ENCODE results near the gene COL4A2.

COL4A2 gene

DNA sequence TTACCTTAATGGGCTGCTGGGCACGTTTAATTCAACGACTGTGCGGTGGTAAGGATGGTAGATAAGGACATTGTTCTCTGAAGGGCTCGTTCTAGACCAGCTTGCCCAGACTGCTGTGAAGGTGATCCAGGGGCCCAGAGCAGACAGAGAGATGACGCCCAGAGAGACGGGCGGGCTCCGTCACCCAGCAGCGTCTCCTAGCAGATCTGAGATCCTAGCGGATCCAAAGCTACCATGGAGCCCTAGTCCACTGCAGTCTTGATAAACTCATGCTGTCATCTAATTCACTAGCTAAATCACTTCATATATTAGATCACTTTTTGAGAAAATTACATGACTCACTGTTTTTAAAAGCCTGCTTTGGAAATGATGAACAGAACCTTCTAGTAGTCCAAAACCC is 21.5 kb downstream of the COL4A2 start:
- H3K36me3 ChIP-seq (ENCODE audit: insufficient read depth, low read length) = no peaks in the 10 kb centered on the region
- H3K4me3 ChIP-seq (ENCODE audit: low read depth, low read length, poor library complexity, severe bottlenecking) = no peak overlapping the region
- no peak overlapping the region for H3K4me2 ChIP-seq (ENCODE audit: low read length)
- no peak overlapping the region for H2AFZ ChIP-seq (ENCODE audit: low read length)
- no peaks in the 10 kb centered on the region for H3K9me3 ChIP-seq (ENCODE audit: low read length)
- no peak overlapping the region for H3K9ac ChIP-seq (ENCODE audit: low read length)
- no peaks in the 10 kb centered on the region for H4K20me1 ChIP-seq (ENCODE audit: insufficient read depth, low read length)
- peaks cover 3% of the 10 kb centered on the region; the same call in 1 of the 2 replicates for H3K27me3 ChIP-seq (ENCODE audit: insufficient read depth, low read length)
- no peaks in the 10 kb centered on the region for H3K79me2 ChIP-seq (ENCODE audit: insufficient read depth, low read length)
- no peaks in the 10 kb centered on the region for H3K9me2 ChIP-seq (ENCODE audit: low read depth, low read length)
- no peak for TF ChIP-seq EZH2 (IDR thresholded peaks at IDR 0.05; ENCODE audit: borderline replicate concordance, low read length)
- TF ChIP-seq, protein P1, sequence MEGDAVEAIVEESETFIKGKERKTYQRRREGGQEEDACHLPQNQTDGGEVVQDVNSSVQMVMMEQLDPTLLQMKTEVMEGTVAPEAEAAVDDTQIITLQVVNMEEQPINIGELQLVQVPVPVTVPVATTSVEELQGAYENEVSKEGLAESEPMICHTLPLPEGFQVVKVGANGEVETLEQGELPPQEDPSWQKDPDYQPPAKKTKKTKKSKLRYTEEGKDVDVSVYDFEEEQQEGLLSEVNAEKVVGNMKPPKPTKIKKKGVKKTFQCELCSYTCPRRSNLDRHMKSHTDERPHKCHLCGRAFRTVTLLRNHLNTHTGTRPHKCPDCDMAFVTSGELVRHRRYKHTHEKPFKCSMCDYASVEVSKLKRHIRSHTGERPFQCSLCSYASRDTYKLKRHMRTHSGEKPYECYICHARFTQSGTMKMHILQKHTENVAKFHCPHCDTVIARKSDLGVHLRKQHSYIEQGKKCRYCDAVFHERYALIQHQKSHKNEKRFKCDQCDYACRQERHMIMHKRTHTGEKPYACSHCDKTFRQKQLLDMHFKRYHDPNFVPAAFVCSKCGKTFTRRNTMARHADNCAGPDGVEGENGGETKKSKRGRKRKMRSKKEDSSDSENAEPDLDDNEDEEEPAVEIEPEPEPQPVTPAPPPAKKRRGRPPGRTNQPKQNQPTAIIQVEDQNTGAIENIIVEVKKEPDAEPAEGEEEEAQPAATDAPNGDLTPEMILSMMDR (IDR thresholded peaks at IDR 0.05; ENCODE audit: low read length) = no peak
- no peak overlapping the region for H3K27ac ChIP-seq (ENCODE audit: low read depth, low read length, poor library complexity, severe bottlenecking)
- H3F3A ChIP-seq (ENCODE audit: insufficient read depth, low read length) = no peaks in the 10 kb centered on the region
- H3K4me1 ChIP-seq (ENCODE audit: insufficient read depth, low read length, severe bottlenecking) = no peaks in the 10 kb centered on the region

DNA sequence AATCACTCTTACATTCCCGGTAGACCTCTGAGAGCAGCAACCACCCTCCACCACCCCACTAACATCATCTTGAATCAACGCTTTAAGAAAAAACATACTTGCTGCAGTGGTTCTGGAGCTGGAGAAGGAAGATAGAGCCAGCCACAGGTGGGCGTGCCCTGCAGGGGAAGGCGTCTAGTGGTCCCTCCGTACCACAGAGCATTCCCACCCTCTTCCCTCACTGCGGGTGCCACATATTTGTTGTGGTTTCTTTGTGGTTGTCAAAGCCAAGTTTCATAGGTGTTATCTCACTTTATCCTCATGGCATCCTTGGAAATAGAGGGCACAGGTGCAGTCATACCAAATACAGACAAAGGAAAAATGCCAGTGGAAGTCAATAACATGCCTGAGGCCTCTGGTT is 22.2 kb downstream of the COL4A2 start:
- Histone ChIP-seq H3K36me3 (ENCODE audit: insufficient read depth, low read length) (no peaks in the 10 kb centered on the region), H3K4me1 (ENCODE audit: insufficient read depth, low read length, severe bottlenecking) (no peaks in the 10 kb centered on the region), H3K27ac (ENCODE audit: low read depth, low read length, poor library complexity, severe bottlenecking) (no peak overlapping the region), H2AFZ (ENCODE audit: low read length) (no peak overlapping the region), H3K27me3 (ENCODE audit: insufficient read depth, low read length) (peaks cover 3% of the 10 kb centered on the region; the same call in 1 of the 2 replicates), H3K9ac (ENCODE audit: low read length) (no peak overlapping the region), H3K79me2 (ENCODE audit: insufficient read depth, low read length) (no peaks in the 10 kb centered on the region), H3K4me3 (ENCODE audit: low read depth, low read length, poor library complexity, severe bottlenecking) (no peak overlapping the region), H3K4me2 (ENCODE audit: low read length) (no peak overlapping the region), H3F3A (ENCODE audit: insufficient read depth, low read length) (no peaks in the 10 kb centered on the region), H3K9me2 (ENCODE audit: low read depth, low read length) (no peaks in the 10 kb centered on the region), H4K20me1 (ENCODE audit: insufficient read depth, low read length) (no peaks in the 10 kb centered on the region), H3K9me3 (ENCODE audit: low read length) (no peaks in the 10 kb centered on the region)
- TF ChIP-seq, protein P1 (IDR thresholded peaks at IDR 0.05; ENCODE audit: low read length) = no peak
- no peak for TF ChIP-seq EZH2 (IDR thresholded peaks at IDR 0.05; ENCODE audit: borderline replicate concordance, low read length)

DNA sequence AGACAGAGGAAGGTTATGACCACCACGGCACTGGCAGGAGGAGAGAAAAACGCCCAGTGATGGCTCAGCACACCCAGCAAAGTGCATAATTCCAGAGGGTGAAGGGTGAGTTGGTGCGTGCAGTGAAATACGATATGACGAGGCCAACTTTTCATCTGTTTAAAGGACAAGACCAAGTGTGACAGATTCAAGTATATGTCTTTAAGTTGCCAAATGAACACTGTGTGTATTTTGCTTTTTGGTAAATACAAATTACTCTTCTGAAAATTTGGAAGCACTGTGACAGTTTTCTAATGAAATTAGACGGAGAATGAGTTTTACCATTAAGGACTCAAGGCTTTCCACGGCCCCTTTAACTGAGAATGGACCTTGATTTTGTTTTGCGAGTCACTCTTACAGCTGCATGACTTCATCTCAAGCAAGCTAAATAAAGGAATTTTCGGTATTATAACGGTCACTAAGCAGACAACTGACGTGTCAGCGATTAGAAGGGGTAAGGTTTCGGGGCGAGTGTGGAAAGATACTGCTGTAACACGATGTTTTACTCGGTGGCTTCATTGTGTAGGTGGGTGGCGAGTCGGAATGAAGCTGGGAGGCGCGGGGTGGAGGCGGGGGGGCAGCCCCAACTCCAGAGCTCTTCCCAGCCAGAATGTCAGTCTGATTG is 22.8 kb downstream of the COL4A2 start:
- no peaks in the 10 kb centered on the region for H3K36me3 ChIP-seq (ENCODE audit: insufficient read depth, low read length)
- H3K79me2 ChIP-seq (ENCODE audit: insufficient read depth, low read length) = no peaks in the 10 kb centered on the region
- H3K4me2 ChIP-seq (ENCODE audit: low read length) = no peak overlapping the region
- no peaks in the 10 kb centered on the region for H3F3A ChIP-seq (ENCODE audit: insufficient read depth, low read length)
- no peak overlapping the region for H3K9ac ChIP-seq (ENCODE audit: low read length)
- no peaks in the 10 kb centered on the region for H3K4me1 ChIP-seq (ENCODE audit: insufficient read depth, low read length, severe bottlenecking)
- H3K9me3 ChIP-seq (ENCODE audit: low read length) = no peaks in the 10 kb centered on the region
- H3K27me3 ChIP-seq (ENCODE audit: insufficient read depth, low read length) = peaks cover 3% of the 10 kb centered on the region; the same call in 1 of the 2 replicates
- no peaks in the 10 kb centered on the region for H4K20me1 ChIP-seq (ENCODE audit: insufficient read depth, low read length)
- H2AFZ ChIP-seq (ENCODE audit: low read length) = no peak overlapping the region
- no peak overlapping the region for H3K27ac ChIP-seq (ENCODE audit: low read depth, low read length, poor library complexity, severe bottlenecking)
- no peaks in the 10 kb centered on the region for H3K9me2 ChIP-seq (ENCODE audit: low read depth, low read length)
- H3K4me3 ChIP-seq (ENCODE audit: low read depth, low read length, poor library complexity, severe bottlenecking) = no peak overlapping the region
- TF ChIP-seq EZH2 (IDR thresholded peaks at IDR 0.05; ENCODE audit: borderline replicate concordance, low read length) = no peak
- TF ChIP-seq, protein P1 (IDR thresholded peaks at IDR 0.05; ENCODE audit: low read length) = no peak
